ENCODE data around the gene MYCBP2. TPM values are rescaled to one million over a fixed set of nuclear protein-coding genes. Genes with fewer than 3 reads are reported as not detected.

Gene MYCBP2
- total and polyA plus RNA-seq, 4 donors: 23.2 to 130 (median 57.9) TPM

- ATAC-seq (ENCODE audit: insufficient read depth, low FRiP score) (no peak), DNase-seq (no peak)
- Histone ChIP-seq H3K4me3 (no peak overlapping the region), H3K36me3 (ENCODE audit: control insufficient read depth in 4 of 4, insufficient read depth in 4 of 4, low read length in 4 of 4) (no peaks in the 10 kb centered on the region), H3K9me3 (ENCODE audit: control insufficient read depth in 4 of 4, insufficient read depth in 3 of 4, low read length in 3 of 4) (peaks cover 0 to 2% (median 0%) of the 10 kb centered on the region in 4 donors), H3K4me1 (ENCODE audit: control insufficient read depth in 5 of 5, insufficient read depth in 5 of 5, low read length in 5 of 5) (peaks cover 0 to 3% (median 0%) of the 10 kb centered on the region in 5 donors), H3K27me3 (ENCODE audit: control insufficient read depth in 3 of 3, insufficient read depth in 3 of 3, low read length in 2 of 3) (no peaks in the 10 kb centered on the region), H3K27ac (ENCODE audit: low read depth in 1 of 2, low read length in 1 of 2) (no peak overlapping the region), H3K9ac (ENCODE audit: insufficient read depth in 1 of 2, low read length in 2 of 2) (no peak overlapping the region)
- TF ChIP-seq, protein P1, sequence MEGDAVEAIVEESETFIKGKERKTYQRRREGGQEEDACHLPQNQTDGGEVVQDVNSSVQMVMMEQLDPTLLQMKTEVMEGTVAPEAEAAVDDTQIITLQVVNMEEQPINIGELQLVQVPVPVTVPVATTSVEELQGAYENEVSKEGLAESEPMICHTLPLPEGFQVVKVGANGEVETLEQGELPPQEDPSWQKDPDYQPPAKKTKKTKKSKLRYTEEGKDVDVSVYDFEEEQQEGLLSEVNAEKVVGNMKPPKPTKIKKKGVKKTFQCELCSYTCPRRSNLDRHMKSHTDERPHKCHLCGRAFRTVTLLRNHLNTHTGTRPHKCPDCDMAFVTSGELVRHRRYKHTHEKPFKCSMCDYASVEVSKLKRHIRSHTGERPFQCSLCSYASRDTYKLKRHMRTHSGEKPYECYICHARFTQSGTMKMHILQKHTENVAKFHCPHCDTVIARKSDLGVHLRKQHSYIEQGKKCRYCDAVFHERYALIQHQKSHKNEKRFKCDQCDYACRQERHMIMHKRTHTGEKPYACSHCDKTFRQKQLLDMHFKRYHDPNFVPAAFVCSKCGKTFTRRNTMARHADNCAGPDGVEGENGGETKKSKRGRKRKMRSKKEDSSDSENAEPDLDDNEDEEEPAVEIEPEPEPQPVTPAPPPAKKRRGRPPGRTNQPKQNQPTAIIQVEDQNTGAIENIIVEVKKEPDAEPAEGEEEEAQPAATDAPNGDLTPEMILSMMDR (IDR thresholded peaks at IDR 0.05; ENCODE audit: control extremely low read depth, extremely low read depth): no peak
- 78 to 88% methylated on average over 2 of the region's 2 CpGs for WGBS, 2 donors
Measured at GRCh38 chr13:77339408-77339807, 12.5 kb upstream of the MYCBP2 start.

- Histone ChIP-seq H3K36me3 (ENCODE audit: control insufficient read depth in 4 of 4, insufficient read depth in 4 of 4, low read length in 4 of 4) (no peaks in the 10 kb centered on the region), H3K27ac (ENCODE audit: low read depth in 1 of 2, low read length in 1 of 2) (no peak overlapping the region), H3K27me3 (ENCODE audit: control insufficient read depth in 3 of 3, insufficient read depth in 3 of 3, low read length in 2 of 3) (no peaks in the 10 kb centered on the region), H3K9ac (ENCODE audit: insufficient read depth in 1 of 2, low read length in 2 of 2) (no peak overlapping the region), H3K4me3 (no peak overlapping the region), H3K9me3 (ENCODE audit: control insufficient read depth in 4 of 4, insufficient read depth in 3 of 4, low read length in 3 of 4) (peaks cover 0 to 2% (median 0%) of the 10 kb centered on the region in 4 donors), H3K4me1 (ENCODE audit: control insufficient read depth in 5 of 5, insufficient read depth in 5 of 5, low read length in 5 of 5) (peaks cover 0 to 3% (median 0%) of the 10 kb centered on the region in 5 donors)
- TF ChIP-seq, protein P1 (IDR thresholded peaks at IDR 0.05; ENCODE audit: control extremely low read depth, extremely low read depth): no peak
- 57 to 69% methylated on average over 6 of the region's 6 CpGs for WGBS, 2 donors
- DNase-seq (peak in 1 of 3 donors; percentile 13), ATAC-seq (ENCODE audit: insufficient read depth, low FRiP score) (no peak)
Measured at GRCh38 chr13:77338961-77339401, 12.1 kb upstream of the MYCBP2 start.

GRCh38 chr13:77338329-77338728 lies 11.4 kb upstream of the MYCBP2 start:
- no peak for ATAC-seq (ENCODE audit: insufficient read depth, low FRiP score)
- Histone ChIP-seq H3K9ac (ENCODE audit: insufficient read depth in 1 of 2, low read length in 2 of 2) (no peak overlapping the region), H3K36me3 (ENCODE audit: control insufficient read depth in 4 of 4, insufficient read depth in 4 of 4, low read length in 4 of 4) (no peaks in the 10 kb centered on the region), H3K4me3 (no peak overlapping the region), H3K4me1 (ENCODE audit: control insufficient read depth in 5 of 5, insufficient read depth in 5 of 5, low read length in 5 of 5) (peaks cover 0 to 3% (median 0%) of the 10 kb centered on the region in 5 donors), H3K27me3 (ENCODE audit: control insufficient read depth in 3 of 3, insufficient read depth in 3 of 3, low read length in 2 of 3) (no peaks in the 10 kb centered on the region), H3K9me3 (ENCODE audit: control insufficient read depth in 4 of 4, insufficient read depth in 3 of 4, low read length in 3 of 4) (peaks cover 0 to 2% (median 0%) of the 10 kb centered on the region in 4 donors), H3K27ac (ENCODE audit: low read depth in 1 of 2, low read length in 1 of 2) (no peak overlapping the region)
- WGBS, 2 donors: 76 to 84% methylated on average over 2 of the region's 2 CpGs
- no peak for DNase-seq
- TF ChIP-seq, protein P1 (IDR thresholded peaks at IDR 0.05; ENCODE audit: control extremely low read depth, extremely low read depth): no peak

- Histone ChIP-seq H3K27me3 (ENCODE audit: control insufficient read depth in 3 of 3, insufficient read depth in 3 of 3, low read length in 2 of 3) (no peaks in the 10 kb centered on the region), H3K9ac (ENCODE audit: insufficient read depth in 1 of 2, low read length in 2 of 2) (no peak overlapping the region), H3K36me3 (ENCODE audit: control insufficient read depth in 4 of 4, insufficient read depth in 4 of 4, low read length in 4 of 4) (no peaks in the 10 kb centered on the region), H3K9me3 (ENCODE audit: control insufficient read depth in 4 of 4, insufficient read depth in 3 of 4, low read length in 3 of 4) (peaks cover 0 to 2% (median 0%) of the 10 kb centered on the region in 4 donors), H3K27ac (ENCODE audit: low read depth in 1 of 2, low read length in 1 of 2) (no peak overlapping the region), H3K4me3 (no peak overlapping the region), H3K4me1 (ENCODE audit: control insufficient read depth in 5 of 5, insufficient read depth in 5 of 5, low read length in 5 of 5) (peaks cover 0 to 3% (median 0%) of the 10 kb centered on the region in 5 donors)
- DNase-seq (no peak), ATAC-seq (ENCODE audit: insufficient read depth, low FRiP score) (no peak)
- 87 to 91% methylated on average over 3 of the region's 3 CpGs for WGBS, 2 donors
- TF ChIP-seq, protein P1 (IDR thresholded peaks at IDR 0.05; ENCODE audit: control extremely low read depth, extremely low read depth): no peak
Measured at GRCh38 chr13:77337159-77337558, 10.3 kb upstream of the MYCBP2 start.

All from lung (tissue), 12 donors.